ENCODE data around the gene SCAPER. TPM values are rescaled to one million over a fixed set of nuclear protein-coding genes. Genes with fewer than 3 reads are reported as not detected.

The SCAPER gene
- total RNA-seq, 1 experiment from 2014 or later: 4.6 TPM

DNA sequence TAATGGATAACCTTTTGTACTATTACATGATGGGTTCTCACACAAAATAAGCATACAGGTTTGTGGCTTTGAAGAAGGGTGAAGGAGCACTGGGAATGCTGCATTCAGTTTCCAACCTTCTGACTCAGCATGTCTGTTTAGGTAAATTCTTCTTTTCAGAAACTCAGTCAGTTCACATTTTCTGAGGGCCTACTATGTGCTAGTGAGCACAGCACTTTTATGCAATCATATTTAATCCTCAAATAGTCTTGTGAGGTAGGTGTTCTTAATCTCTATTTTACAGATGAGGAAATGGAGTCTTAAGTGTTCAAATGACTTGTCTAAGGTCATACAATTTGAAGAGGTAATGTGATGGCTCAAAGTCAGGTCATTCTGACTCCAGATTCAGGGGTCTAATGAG lies 527.4 kb downstream of the SCAPER start:
- no peak for DNase-seq (ENCODE audit: low read depth)
- in situ Hi-C loops (cut with HindIII; ENCODE audit: low pct_unique_long_range_greater_than_20kb, low sequenced_read_pairs): no loop called here

DNA sequence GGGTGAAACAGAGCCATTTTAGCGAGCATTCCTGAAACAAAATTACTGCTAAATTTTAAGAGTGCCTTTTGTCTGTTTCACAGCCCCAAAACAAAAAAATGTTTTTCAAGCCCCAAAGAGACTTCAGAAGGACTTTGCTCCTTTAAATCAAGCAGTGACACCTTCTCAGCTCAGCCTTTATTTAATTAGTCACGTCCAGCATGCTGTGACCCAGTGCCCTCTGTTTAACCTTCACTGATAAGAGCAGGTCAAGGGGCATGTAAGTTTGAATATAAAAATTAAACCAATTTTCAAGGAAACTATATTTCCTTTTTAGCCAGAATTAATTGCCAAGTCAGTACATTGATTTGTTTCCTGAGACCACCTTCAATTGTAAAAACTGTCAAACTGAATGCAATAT lies 527.9 kb downstream of the SCAPER start:
- no peak for DNase-seq (ENCODE audit: low read depth)
- in situ Hi-C loops (cut with HindIII; ENCODE audit: low pct_unique_long_range_greater_than_20kb, low sequenced_read_pairs): no loop called here

DNA sequence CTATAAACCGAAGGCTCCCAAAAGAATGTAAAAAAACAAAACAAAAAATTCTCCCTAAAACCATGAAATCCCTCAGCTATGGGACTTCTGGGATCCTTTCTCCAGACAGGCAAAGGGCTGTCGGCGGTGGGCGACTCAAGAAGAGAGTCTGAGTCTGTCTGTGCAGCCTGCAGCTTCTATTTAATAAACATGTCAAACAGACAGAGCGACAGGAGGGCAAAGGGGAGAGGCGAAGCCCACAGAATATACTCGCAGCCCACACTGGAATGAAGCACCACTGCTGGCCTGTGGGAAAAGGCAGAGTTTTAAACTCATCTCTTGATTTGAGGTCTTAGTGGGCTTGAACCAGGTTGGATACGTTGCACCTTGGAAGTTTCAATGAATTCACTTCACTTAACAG lies 528.3 kb downstream of the SCAPER start:
- in situ Hi-C loops (cut with HindIII; ENCODE audit: low pct_unique_long_range_greater_than_20kb, low sequenced_read_pairs): no loop called here
- no peak for DNase-seq (ENCODE audit: low read depth)

DNA sequence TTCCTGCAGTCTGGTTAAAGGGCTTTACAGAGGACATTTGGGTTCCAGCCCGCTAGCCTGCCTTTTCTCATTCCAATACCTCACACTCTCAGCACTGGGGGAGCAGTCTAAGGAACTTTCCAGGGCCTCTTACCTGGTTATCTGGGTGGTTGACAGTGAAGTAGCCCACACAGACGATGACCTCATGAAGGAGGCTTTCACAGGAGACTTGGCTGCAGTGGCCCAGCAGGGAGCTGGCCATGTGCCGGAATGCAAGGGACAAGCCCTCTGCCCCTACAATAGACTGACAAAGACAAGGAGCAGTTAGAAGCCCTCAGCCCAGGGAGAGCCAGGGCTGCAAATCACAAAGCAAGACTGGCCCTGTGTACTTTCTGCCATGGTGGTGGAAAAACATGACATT lies 529.1 kb downstream of the SCAPER start:
- in situ Hi-C loops (cut with HindIII; ENCODE audit: low pct_unique_long_range_greater_than_20kb, low sequenced_read_pairs): no loop called here
- DNase-seq (ENCODE audit: low read depth): no peak

DNA sequence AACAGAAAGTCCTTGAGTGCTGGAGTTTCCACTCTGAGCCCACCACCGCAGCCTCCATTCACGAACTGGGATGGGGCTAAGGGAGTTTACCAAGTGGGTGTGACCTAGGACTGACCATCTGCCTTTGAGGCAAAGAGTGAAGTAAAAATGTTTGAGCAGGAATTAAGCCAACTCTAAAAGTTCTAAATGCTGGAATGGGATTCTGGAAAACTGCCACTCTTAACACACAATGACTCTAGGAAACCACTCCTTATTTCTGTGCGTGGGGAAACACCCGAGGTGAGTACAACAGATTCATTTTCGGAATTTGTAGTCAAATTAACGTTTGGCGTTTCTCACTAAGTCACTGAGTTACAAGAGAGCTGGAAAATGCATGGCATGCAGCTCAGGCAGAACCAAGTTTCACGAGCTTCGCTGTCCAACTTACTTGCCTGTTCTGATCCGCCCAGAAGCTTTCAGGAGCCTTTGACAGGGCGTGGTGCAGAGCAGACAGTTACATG lies 537.0 kb downstream of the SCAPER start:
- no peak for DNase-seq (ENCODE audit: low read depth)
- in situ Hi-C loops (cut with HindIII; ENCODE audit: low pct_unique_long_range_greater_than_20kb, low sequenced_read_pairs): no loop called here

DNA sequence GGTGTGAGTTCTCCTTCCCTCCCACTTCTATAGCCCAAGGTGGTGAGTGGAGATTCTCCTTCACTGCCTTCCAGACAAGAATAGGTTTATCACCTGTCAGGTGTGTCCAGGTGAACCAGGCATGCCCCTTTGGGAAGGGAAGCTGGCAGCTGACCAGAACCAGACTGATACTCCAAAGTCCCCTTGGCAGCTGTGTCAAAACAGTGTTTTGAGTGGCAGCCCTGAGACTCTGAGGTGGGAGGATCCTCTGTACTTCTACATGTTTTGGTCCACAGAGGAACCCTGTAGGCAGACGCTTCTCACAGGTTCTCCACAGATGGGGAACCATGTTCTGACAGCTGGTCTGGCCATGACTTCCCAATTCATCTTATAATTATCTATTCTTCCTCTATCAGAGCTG lies 538.4 kb downstream of the SCAPER start:
- DNase-seq (ENCODE audit: low read depth): no peak
- in situ Hi-C loops (cut with HindIII; ENCODE audit: low pct_unique_long_range_greater_than_20kb, low sequenced_read_pairs): no loop called here

DNA sequence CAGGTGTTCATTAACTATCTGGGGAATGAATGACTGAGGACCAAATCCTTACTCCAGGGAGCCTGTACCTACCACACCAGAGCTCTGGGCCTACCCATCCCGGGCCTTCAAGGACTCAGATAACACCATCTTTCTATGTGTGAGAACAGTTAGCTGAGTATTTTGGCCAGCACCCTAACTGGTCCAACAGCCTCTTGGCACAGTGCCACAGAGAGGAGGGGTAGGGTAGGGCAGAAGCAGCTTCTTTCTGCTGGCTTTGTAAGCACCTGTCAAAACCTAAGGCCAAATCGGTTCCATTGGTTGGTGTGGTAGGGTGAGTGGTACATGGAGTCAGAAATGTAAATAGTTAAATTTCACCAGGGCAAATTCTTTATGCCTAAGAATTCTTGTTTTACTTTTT lies 541.9 kb downstream of the SCAPER start:
- DNase-seq (ENCODE audit: low read depth): no peak
- in situ Hi-C loops (cut with HindIII; ENCODE audit: low pct_unique_long_range_greater_than_20kb, low sequenced_read_pairs): no loop called here

DNA sequence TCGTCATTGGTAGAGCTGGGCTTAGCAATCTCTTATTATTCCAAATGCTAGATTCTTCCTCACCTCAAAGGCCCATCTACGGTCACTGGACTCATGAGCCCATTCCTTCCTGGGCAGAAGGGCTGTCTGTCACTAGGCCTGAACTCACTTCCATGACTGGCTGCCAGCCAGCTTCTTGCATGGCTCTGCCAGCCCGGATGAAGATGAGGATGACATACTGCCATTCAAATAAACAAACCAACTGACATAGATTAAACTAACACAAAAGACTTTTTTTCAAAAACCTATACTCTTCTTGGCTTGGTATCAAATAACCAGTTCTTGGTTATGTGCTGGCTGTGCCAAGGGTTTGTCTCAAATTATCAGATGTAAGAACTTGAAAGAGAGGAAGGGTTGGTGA lies 544.7 kb downstream of the SCAPER start:
- no peak for DNase-seq (ENCODE audit: low read depth)
- in situ Hi-C loops (cut with HindIII; ENCODE audit: low pct_unique_long_range_greater_than_20kb, low sequenced_read_pairs): no loop called here

DNA sequence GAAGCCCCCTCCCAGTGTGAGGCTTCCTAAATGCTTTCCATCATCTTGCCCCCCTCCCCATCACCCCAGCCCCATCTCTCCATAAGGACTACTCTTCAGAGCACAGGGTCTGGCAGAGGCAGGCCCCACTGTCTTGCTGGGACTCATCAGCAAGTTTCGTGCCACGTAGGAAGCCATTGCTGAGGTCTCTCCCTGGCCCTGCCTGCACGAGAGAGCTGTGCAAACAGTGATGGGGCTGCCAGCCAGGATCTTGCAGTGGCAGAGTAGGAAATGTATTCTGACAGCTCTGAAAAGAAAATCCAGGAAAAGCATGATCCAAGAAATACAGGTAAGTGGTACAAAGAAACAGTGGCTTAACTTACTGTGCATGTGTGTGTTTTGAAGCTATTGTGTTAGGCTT lies 546.0 kb downstream of the SCAPER start:
- in situ Hi-C loops (cut with HindIII; ENCODE audit: low pct_unique_long_range_greater_than_20kb, low sequenced_read_pairs): no loop called here
- DNase-seq (ENCODE audit: low read depth): no peak

DNA sequence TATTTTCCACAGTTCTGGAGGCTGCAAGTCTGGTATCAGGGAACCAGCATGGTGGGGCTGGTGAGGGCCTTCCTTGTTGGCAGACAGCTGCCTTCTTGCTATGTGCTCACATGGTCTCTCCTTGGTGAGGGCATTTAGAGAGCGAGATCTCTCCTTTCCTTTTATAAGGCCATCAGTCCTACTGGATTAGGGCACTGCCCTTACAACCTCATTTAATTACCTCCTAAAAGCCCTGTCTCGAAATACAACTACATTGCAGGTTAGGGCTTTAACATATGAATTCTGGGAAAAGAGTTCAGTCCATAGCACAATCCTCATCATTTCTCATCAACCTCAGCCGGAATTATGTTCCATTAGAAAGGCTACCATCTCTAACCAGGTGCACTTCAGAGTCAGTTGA lies 546.7 kb downstream of the SCAPER start:
- DNase-seq (ENCODE audit: low read depth): no peak
- in situ Hi-C loops (cut with HindIII; ENCODE audit: low pct_unique_long_range_greater_than_20kb, low sequenced_read_pairs): no loop called here

DNA sequence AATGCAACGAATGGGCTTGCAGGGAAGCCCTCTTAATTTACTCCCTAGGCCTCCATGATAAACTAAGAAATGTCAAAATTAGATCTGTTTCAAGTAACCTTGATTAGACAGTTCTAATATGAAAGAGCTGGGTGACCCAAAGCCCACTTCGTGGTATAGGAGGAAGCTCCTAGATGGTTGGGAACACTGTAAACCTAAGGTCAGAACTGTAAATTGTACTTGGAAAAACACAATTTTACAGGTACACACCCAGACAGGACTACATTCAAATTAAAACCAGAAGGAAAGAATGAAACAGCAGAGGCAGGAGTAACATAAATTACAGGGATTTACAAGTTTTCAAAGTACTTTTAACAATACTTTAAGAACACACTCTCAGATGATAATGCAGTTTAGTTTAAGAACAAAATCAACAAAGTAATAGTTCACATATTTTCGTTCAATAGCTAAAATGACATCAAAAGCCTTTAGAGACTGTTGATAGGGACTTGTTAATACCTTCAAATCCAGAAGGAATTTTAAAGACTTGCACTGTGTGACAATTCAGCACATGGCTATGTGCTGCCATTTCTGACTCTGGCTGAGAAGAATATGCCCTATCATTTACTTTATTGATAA lies 550.2 kb downstream of the SCAPER start:
- in situ Hi-C loops (cut with HindIII; ENCODE audit: low pct_unique_long_range_greater_than_20kb, low sequenced_read_pairs): no loop called here
- DNase-seq (ENCODE audit: low read depth): no peak

DNA sequence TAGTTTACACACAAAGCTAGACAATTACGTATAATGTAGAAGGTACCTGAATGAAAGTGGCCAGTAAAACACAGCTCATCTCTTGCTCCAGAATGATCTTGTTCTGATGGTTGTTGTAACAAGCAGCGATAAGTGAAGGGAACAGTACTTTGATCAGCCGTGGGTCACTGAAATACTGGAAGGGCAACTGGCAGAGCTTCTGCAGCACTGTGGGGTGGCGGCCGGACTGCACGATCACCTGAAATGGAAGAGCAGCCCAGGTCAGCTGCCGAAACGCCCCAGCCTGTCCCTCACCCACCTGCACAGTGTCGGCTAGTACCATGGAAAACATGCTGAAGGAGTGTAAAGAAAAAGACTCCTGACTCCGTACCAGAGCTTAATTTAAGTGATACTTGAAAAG lies 551.2 kb downstream of the SCAPER start:
- no peak for DNase-seq (ENCODE audit: low read depth)

DNA sequence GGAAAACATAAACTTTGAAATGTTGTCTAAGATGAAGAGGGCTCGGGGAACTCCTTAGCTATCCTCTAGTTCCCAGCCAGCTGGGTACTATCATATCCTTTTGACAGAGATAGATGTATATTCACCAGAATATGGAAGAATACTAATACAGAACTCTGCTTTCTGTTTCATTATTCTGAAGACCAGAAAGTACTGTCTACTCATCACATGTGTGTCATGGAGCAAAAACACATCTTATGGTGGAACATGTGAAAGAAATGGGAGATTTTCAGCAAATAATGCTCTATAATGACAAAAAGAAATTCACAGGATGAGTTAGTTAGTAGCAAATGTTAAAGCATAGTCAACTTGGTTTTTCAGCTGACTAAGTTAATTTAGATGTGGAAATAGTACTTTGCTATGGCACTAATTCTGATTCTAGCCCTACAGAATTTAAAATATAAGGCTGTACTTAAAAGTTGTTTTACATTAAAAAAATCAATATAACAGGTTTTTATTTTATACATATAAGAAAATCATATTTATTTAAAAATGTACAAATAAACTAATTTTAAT lies 552.0 kb downstream of the SCAPER start:
- no peak for DNase-seq (ENCODE audit: low read depth)
- in situ Hi-C loops (cut with HindIII; ENCODE audit: low pct_unique_long_range_greater_than_20kb, low sequenced_read_pairs): no loop called here

More for the DNA sequence above, 551.2 kb downstream of the SCAPER start:
- in situ Hi-C loops (cut with HindIII; ENCODE audit: low pct_unique_long_range_greater_than_20kb, low sequenced_read_pairs): no loop called here

DNA sequence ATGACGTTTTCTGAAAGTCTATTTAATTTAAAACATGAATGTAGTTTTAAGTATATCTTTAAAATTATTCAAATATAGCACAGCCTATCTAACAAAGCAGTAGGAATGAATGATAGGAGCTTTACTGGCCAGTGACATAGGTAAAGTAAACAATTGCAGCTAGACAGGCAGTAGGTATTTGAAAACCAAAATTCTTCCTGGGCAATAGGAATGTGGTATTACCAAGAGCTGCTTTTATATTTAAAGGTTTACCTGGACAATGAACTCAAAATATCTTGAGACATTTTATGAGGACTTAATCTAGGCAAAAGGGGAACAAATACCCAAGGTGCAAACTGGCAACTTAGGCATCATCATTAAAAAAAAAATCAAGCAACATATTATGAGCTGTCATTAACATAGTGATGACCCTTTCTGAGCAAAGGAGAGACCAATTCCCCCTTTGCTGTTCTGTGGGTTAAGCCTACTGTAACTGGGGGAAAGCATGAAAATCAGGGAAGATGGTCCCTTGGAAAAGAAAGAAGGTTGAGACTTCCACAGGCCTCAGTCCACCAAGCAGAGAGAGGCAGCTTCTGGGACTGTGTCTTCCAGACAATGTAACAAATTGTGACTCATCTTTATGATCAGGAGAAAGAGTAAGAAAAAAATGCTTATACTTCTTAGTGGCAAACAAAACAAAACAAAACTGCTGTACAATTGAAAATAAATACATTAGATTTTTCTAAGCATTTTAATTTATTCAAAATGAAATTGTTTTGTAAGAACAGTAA lies 555.7 kb downstream of the SCAPER start:
- DNase-seq (ENCODE audit: low read depth): no peak
- in situ Hi-C loops (cut with HindIII; ENCODE audit: low pct_unique_long_range_greater_than_20kb, low sequenced_read_pairs): no loop called here

DNA sequence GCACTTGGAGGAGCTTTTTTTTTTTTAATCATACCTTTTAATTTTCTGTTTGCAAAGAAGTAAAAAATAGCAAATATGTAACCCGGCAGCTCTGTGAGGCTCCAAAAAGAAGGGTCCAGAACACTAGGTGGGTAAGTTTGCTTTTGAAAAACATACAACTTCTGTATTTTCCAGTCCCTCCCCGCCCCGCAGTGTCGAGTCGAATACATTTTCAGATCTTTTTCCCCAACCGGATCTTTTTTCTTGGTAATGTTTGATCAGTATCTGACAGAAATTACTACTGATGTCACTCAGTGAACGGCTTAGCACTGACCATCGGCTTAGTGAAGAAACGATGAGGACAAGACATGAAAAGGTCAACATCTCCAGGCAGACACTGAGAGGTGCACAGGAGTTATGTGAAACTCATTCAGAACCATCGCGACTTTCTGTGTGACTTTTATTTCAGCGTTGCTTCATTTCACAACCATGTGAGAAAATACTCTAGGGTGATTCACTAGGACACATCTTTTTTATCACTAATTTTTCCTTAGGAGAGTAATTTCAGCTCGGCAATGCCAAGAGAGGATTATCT lies 557.6 kb downstream of the SCAPER start:
- no peak for DNase-seq (ENCODE audit: low read depth)
- in situ Hi-C loops (cut with HindIII; ENCODE audit: low pct_unique_long_range_greater_than_20kb, low sequenced_read_pairs): no loop called here

DNA sequence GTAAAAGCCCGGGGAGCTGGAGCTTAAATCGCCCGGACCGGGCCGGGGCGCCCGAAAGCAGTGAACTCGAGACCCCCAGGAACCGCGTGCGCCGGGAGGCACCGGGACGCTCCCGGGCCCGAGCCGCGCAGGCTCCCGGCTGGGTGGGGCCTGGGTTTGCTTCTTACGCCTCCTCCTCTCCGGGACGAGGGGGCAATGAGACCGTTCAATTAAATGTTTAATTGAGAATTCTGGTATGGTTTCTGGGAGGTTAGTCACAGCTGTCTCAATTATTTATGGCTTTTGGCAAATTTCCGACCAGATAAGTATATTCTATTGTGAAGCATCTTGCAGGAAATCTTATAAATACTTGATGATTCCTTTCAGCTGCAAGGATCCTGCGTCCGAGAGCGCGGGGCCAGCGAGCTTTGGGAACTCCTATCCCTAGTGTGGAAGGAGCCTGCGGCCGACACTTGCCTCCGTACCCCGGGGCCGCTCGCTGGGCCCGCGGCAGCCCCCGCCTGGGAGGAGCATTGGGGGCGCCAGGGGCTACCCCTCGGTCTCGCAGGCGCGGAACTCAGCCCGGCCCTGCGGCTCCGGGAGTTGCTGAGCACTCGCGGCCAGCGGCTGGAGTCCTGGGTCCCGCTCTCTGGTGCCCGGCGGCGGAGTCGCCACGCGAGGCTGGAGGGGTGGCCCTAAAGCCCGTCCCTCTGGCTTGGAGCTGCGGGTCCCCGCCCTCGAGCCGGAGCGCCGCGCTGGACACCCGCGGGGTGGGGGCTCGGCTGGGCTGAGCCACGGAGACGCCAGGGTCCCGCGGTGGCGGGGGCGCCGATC lies 558.3 kb downstream of the SCAPER start:
- no peak for DNase-seq (ENCODE audit: low read depth)
- in situ Hi-C loops (cut with HindIII; ENCODE audit: low pct_unique_long_range_greater_than_20kb, low sequenced_read_pairs): no loop called here

DNA sequence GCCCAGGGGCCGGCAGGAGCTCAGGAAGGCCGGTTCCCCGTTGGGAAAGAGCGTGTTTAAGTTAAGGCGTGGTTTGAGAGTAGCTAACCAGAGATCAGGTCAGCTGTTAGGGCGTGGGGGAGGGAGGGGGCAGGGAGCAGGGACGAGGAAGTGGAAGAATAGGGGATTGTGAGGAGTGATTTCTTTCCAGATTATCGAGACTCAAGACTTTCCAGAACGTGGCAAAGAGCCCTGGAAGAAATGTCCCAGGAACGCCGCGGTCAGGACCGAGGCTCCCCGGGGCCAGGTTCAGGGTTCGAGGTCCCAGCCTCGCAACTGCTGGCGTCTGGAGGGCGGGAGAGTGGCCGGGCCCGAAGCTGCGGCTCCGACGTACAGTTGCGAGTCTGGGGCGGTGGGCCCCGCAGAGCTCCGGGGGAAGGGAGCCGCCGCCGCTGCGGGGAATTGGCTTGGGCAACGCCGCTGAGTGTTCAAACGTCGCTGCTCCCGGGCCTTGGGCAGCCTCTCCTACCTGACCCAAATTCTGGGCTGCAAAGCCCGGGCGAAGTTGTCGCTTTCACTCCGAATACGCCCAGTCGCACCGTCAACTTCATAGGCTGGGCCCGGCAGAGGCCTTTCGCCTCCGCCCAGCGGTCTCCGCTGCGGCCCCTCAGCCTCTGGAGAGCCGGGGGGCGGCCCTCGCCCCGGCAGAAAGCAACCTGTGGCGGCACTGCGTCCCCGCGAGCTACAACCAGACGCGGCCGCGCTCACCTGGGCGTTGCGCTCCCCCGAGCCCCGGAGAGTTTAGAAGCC lies 559.1 kb downstream of the SCAPER start:
- in situ Hi-C loops (cut with HindIII; ENCODE audit: low pct_unique_long_range_greater_than_20kb, low sequenced_read_pairs): no loop called here
- DNase-seq (ENCODE audit: low read depth): no peak

DNA sequence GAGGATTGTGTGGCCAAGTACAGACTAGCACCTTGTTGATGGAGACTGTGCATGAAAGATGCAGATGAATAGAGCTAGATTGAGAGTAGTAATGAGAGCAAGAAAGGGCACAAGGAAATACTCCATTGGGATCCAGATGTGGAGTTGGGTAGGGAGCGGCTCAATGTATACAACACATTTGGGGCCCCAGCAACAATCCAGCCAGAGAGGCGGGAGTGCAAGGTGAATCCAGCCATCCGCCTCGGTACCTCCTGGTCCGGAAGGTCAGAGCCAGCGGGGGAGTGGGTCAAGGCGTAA lies 559.6 kb downstream of the SCAPER start:
- in situ Hi-C loops (cut with HindIII; ENCODE audit: low pct_unique_long_range_greater_than_20kb, low sequenced_read_pairs): no loop called here
- DNase-seq (ENCODE audit: low read depth): no peak

All from Caki2 (cell line).